ENCODE results near the gene GAST.

GAST gene

GRCh38 chr17:41710472-41711090 lies 1.6 kb upstream of the GAST start:
- DNase-seq (ENCODE audit: low spot score): no peak

DNA sequence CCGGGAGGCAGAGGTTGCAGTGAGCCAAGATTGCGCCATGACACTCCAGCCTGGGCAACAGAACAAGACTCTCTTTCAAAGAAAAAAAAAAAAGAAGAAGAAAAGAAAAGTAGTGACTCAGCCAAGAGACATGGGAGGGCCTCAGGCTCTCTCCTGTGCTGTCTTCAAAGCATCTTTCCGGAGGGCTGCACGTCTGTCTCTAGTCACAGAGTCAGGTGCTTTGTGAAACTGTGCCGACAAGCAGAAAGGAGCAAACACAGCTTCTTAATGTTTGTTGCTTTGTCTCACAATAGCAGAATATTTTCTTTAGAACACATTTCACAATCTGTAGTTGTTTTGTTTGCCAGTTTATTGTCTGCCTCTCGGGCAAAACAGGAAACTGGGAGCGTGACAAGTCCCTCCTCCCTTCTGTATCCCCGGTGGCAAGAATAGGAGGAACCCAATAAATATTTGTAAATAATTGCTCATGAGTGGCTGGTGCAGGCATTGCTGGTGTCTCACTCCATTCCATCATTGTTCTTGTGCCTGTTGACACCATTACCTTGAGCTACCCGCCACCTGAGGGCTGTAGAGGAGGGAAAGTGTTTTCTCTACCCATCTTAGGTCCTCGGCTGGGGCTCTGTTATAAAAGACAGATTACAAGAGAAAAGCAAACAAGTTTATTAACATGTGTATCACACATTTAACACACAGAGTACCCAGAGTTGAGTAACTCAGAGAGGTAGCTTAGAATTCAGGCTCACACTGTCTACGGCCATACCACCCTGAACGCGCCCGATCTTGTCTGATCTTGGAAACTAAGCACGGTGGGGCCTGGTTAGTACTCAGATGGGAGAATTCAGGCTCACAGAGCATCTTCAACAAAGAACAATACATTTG lies 5.5 kb downstream of the GAST start:
- DNase-seq (ENCODE audit: low spot score): no peak

DNA sequence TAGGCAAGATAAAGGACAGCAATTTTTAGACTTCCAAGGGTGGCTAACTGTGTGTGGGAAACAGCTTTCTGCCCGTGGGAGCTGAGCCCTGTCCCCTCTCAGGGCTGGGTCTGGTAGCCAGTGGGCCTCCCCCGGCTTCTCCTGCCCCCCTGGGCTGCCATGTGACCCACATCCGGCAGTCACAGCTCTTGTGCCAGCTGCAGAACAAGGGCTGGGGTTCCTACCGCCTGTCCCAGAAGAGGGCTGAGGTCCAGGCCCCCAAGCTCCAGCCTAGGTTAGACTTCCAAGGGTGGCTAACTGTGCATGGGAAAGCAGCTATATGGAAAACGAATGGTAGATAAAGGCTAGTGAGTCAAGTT lies 6.1 kb downstream of the GAST start:
- no peak for DNase-seq (ENCODE audit: low spot score)

GRCh38 chr17:41722231-41722630 lies 10.1 kb downstream of the GAST start:
- no peak for DNase-seq (ENCODE audit: low spot score)

- no peak for DNase-seq (ENCODE audit: low spot score)
These were observed 11.8 kb downstream of the GAST start for GRCh38 chr17:41723801-41724475.

DNA sequence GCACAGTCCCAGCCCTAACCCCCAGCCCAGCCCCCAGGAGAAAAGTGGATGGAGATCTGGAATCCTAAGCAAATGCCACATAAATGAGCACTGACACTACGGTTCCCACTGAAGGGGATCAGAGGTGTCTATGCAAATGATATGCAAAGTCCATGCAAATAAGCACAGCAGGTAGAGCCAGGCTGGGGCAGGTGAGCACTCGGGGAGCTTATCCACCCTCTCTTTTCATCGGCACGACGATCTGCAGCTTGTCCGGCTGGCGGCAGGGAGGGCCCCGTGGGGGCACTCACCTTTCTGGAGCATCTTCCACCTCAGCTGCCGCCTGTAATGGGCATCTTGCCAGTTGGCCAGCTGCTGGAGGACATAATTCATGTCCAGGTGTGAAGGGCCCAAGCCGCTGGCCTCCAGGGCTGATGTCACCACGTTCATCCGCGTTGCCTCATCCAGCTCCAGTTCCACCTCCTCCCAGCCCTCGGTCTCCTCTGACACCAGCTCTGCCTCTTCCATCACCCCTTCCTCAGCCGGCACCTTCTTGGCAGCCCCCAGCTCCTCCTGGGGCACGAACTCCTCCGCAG lies 12.4 kb downstream of the GAST start:
- no peak for DNase-seq (ENCODE audit: low spot score)

DNA sequence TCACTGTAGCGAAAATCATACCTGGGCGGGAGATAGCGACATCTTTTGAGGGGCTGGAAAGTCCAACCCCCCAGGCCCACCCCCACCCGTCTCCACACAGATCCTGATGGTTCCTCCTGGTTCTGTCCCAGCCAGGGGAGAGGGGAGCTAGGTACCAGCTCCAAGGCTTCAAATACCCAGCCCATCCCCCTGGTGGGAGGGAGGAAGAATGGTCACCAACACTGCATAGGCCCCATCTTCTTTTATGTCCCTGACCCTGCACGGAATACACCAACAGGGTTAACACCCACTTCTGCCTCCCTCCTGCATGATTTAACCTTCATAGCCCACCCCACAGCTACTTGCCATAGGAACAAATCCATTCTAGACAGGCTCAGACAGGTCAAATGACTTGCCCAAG lies 13.0 kb downstream of the GAST start:
- DNase-seq (ENCODE audit: low spot score): no peak

DNA sequence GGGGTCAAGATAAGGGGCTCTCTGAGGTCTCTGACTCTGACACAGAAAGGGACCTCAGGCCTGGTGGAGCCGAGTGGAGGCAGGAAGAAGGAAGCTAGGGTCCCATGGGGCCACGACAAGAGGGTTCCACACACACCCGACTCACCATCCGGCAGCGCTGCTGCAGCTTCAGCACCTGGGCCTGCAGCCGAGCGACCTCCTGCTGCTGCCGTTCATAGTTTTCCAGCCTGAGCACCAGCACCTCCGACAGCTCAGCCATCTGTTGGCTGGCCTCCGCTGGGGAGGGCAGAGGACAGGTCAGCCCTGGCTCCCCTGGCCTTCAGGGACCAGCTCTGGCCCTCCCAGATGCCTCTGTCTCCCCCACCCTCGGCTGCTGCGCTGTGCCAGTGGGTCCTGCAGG lies 15.9 kb downstream of the GAST start:
- DNase-seq (ENCODE audit: low spot score): no peak

DNA sequence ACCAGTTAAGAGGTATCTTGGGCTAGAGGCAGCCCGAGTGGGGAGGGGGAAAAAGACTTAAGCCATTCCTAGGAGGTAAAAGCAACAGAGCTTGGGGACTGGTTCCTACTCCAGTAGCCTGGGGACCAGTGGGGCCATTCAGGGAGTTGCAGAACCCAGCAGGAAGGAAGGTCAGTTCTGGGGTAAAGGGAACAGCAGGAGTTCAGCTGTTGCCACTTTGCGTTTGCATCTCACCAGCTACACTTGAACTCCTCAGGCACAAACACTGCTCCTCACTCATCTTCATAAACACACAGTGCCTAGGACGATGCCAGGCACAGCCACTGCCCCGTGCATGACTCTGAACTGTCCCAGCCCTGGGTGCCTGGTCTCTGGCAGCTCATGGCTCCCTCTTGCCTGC lies 18.3 kb downstream of the GAST start:
- no peak for DNase-seq (ENCODE audit: low spot score)

- DNase-seq (ENCODE audit: low spot score): no peak
These were observed 19.7 kb downstream of the GAST start for GRCh38 chr17:41731836-41732235.

GRCh38 chr17:41733348-41734138 lies 21.4 kb downstream of the GAST start:
- no peak for DNase-seq (ENCODE audit: low spot score)

- DNase-seq (ENCODE audit: low spot score): no peak
These were observed 22.2 kb downstream of the GAST start, which contains the start of gene HAP1 for GRCh38 chr17:41734139-41734948. Gene HAP1, minus strand, starts transcription at chr17:41734643. Its CDS starts 9 bp downstream, at chr17:41734634.

DNA sequence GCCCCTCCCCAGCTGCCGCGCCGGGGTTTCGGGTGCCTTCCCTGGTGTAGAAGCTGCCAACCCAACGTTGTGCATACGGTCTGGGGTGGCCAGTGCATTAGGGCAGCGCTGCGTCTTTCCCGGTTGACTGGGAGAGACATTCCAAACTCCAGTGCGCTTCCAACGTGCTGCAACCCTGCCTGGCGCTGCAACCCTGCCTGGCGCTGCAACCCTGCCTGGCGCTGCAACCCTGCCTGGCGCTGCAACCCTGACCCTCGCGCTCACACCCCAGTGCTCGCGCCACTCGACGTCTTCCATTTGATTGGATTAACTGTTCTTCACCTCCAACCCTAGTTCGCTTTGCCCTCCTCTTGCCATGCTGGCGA lies 22.8 kb downstream of the GAST start:
- DNase-seq (ENCODE audit: low spot score): no peak

DNA sequence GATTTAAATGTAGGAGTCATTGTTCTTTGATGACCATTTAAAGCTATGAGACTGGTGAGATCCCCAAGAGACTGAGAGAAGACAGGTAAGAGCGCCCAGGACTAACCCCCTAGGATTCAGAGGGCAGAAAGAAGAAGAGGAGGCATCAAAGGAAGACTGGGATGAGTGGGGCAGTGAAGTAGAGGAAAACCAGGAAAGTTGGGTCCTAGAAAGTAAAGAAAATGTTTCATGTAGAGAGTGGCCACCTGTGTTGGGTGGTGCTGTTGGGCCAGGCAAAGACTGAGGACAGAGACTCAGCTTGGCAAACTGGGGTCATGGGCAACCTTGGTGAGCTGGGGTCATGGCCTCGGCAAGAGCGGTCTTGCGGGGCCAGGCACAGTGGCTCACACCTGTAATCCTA lies 23.6 kb downstream of the GAST start:
- no peak for DNase-seq (ENCODE audit: low spot score)

DNA sequence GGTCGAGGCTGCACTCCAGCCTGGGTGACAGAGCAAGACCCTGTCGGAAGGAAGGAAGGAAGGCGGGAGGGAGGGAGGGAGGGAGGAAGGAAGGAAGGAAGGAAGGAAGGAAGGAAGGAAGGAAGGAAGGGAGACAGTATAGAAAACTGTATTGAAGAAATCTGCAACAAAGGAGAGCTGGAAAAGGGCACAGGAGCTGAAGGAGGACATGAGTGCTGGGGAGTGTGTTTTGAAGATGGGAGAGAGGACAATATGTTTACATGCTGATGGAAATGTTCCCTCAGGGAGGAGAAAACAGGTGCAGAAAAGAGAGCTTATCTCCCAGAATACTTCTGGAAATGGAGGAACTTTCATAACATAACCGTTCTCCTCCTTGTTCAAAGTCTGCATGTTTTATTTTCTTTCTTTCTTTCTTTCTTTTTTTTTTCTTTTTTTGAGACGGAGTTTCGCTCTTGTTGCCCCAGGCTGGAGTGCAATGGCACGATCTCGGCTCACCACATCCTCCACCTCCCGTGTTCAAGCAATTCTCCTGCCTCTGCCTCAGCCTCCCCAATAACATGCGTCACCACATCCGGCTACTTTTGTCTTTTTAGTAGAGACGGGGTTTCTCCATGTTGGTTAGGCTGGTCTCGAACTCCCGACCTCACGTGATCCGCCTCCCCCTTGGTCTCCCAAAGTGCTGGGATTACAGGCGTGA lies 25.0 kb downstream of the GAST start:
- DNase-seq (ENCODE audit: low spot score): no peak

- DNase-seq (ENCODE audit: low spot score): no peak
These were observed 25.5 kb downstream of the GAST start for GRCh38 chr17:41737680-41738023.

GRCh38 chr17:41738077-41738800 lies 26.1 kb downstream of the GAST start:
- DNase-seq (ENCODE audit: low spot score): peak; percentile 90

DNA sequence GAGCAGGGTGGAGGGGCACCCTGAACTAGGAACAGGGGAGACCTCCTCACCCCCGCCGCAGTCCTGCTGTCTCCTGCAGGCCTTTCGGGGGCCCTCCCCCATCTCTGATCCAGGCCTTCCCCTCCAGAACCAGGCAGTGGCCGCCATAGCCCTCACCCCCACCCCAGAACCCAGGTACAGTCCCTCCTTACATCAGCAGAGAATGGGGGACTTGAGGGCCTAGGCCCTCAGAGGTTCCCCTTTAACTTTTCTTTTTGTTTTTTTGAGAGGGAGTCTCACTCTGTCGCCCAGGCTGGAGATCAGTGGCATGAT lies 26.6 kb downstream of the GAST start:
- no peak for DNase-seq (ENCODE audit: low spot score)

GRCh38 chr17:41739661-41740352 lies 27.7 kb downstream of the GAST start:
- DNase-seq (ENCODE audit: low spot score): no peak

All from left forelimb (tissue), 1 donor.